Nephron progenitor cell (in vitro differentiated cells): ENCODE results near the gene GFM1.

Experiments used
- DNase-seq: peaks from one replicate; pipeline ENCODE4 v3.0.0; 2021
- H3K27ac Mint-ChIP-seq: 2 replicates; pipeline ENCODE4 v1.8.0; 2021; ENCODE audit warnings: mild to moderate bottlenecking, moderate library complexity, mixed read lengths
- H3K27me3 Mint-ChIP-seq: 2 replicates; pipeline ENCODE4 v1.8.0; 2021; ENCODE audit warnings: mild to moderate bottlenecking, low read depth, mixed read lengths; ENCODE audit not compliant: poor library complexity
- H3K36me3 Mint-ChIP-seq: 2 replicates; pipeline ENCODE4 v1.8.0; 2021; ENCODE audit warnings: low read depth, mixed read lengths
- H3K4me1 Mint-ChIP-seq: 2 replicates; pipeline ENCODE4 v1.8.0; 2021; ENCODE audit warnings: mixed read lengths
- H3K4me3 Mint-ChIP-seq: 2 replicates; pipeline ENCODE4 v1.8.0; 2021; ENCODE audit warnings: mild to moderate bottlenecking, moderate library complexity, mixed read lengths
- H3K9me3 Mint-ChIP-seq: 2 replicates; pipeline ENCODE4 v1.8.0; 2021; ENCODE audit warnings: mild to moderate bottlenecking, moderate library complexity, mixed read lengths
- TF ChIP-seq, protein P1 (sequence below): fragments of 200-600 bp; sonication (generic); IDR thresholded peaks from 2 replicates; pipeline ENCODE4 v1.5.0; 2021; ENCODE audit warnings: antibody characterized with exemption

GFM1 gene

DNA sequence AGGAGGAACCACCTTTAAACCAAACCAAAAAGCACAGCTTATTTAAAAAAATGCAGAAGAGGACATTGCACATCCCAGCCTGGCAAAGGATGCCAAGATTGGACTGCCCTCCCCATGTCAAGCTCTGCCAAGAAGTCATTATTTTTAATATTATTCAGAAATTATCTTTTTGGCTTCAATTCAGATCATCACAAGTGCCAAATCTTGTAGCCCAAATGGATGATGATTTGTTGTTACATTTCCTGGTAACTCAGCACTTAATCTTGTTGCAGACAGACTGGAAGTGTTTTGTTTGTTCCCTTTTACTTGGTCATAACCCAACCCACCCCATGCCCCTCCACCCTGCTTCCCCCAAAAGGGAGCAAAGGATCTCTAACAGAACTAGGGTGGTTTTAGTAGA lies 56.2 kb downstream of the GFM1 start:
- DNase-seq, result no peak
- H3K27ac Mint-ChIP-seq, result no peak overlapping the region
- no peak overlapping the region for H3K4me3 Mint-ChIP-seq
- TF ChIP-seq, protein P1, sequence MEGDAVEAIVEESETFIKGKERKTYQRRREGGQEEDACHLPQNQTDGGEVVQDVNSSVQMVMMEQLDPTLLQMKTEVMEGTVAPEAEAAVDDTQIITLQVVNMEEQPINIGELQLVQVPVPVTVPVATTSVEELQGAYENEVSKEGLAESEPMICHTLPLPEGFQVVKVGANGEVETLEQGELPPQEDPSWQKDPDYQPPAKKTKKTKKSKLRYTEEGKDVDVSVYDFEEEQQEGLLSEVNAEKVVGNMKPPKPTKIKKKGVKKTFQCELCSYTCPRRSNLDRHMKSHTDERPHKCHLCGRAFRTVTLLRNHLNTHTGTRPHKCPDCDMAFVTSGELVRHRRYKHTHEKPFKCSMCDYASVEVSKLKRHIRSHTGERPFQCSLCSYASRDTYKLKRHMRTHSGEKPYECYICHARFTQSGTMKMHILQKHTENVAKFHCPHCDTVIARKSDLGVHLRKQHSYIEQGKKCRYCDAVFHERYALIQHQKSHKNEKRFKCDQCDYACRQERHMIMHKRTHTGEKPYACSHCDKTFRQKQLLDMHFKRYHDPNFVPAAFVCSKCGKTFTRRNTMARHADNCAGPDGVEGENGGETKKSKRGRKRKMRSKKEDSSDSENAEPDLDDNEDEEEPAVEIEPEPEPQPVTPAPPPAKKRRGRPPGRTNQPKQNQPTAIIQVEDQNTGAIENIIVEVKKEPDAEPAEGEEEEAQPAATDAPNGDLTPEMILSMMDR, result no peak
- no peaks in the 10 kb centered on the region for H3K9me3 Mint-ChIP-seq
- H3K4me1 Mint-ChIP-seq, result no peaks in the 10 kb centered on the region
- H3K27me3 Mint-ChIP-seq, result no peaks in the 10 kb centered on the region
- H3K36me3 Mint-ChIP-seq, result peaks cover 9% of the 10 kb centered on the region

DNA sequence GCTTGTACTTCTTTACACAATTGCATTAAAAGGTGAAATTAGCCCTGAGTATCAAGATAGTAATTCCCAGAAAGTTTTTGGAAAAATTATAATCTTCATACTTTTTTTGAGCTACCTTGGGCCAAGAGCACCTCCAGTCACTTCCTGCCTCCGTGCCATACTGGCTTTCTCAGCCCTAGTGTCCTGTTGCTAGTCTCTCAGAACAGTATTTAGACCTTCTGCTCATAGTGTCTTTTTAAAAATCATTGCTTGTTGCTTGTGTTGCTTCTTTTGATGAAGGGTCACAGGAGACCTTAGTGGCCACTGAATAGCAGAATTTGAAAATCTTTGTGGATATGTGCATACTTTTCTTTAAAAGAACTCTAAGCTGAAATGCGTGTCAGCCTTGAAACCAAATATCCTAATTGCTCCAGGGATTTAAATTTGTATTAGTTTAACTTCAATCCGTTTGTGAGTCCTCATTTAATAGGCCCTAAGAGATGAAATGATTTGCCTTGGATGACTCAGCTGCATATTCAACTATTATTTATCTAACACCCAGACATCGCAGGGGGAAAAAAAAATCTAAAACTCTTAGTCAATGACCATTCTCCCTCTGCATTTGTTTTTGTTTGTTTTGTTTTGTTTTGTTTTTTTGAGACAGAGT lies 57.2 kb downstream of the GFM1 start:
- DNase-seq, result no peak
- H3K36me3 Mint-ChIP-seq, result peaks cover 12% of the 10 kb centered on the region
- H3K27ac Mint-ChIP-seq, result no peak overlapping the region
- H3K9me3 Mint-ChIP-seq, result no peaks in the 10 kb centered on the region
- H3K27me3 Mint-ChIP-seq, result no peaks in the 10 kb centered on the region
- TF ChIP-seq, protein P1, result no peak
- H3K4me3 Mint-ChIP-seq, result no peak overlapping the region
- no peaks in the 10 kb centered on the region for H3K4me1 Mint-ChIP-seq

DNA sequence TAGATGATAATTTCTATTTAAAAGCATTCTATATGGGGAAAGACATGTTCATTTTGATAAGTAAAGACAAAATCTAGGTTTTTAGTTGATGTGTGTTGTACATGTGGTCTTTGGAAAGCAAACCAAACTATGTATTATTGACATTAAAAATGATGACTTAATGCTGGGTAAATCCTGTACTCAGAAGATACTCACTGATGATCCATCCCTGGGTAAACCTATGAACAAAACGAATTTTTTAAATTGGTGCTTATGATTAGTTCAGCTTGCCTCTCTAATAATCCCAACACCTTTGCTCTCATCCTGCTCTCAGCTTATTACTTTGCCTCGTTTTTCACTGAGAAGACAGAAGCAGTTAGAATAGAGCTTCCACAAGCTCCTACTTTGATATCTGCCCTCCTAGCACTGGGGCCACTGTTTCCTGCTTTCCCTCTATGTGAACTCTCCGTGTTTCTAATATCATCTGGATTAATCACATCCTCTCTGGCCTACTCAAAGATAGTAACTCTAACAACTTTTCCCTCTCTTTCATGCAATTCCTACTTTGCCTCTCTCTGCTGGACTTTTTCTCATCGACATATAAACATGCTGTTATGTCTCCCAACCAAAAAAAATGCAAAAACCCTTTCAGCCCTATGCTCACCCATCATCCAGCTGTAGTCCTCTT lies 58.6 kb downstream of the GFM1 start:
- Mint-ChIP-seq H3K4me1 (no peaks in the 10 kb centered on the region), H3K4me3 (no peak overlapping the region), H3K9me3 (no peaks in the 10 kb centered on the region), H3K36me3 (peaks cover 14% of the 10 kb centered on the region), H3K27ac (no peak overlapping the region), H3K27me3 (no peaks in the 10 kb centered on the region)
- TF ChIP-seq, protein P1, result no peak
- no peak for DNase-seq

DNA sequence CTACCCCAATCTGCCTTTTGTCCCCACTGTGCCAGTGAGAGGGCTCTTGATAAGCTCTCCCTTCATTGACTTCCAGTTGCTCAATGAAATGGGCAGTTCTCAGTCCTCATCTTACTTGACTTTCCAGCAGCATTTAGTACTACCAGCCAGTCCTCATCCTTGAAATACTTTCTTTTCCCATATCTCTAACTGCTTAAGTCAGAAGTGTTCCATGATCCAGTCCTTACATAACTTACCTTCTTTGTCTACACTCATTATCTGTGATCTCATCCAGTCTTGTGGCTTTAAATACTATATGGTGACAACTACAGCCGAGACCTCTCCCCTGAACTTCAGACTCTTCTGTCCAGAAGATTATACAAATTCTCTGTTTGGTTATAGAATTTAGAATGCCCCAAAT lies 59.2 kb downstream of the GFM1 start:
- DNase-seq, result no peak
- Mint-ChIP-seq H3K36me3 (peaks cover 20% of the 10 kb centered on the region), H3K4me1 (no peaks in the 10 kb centered on the region), H3K9me3 (no peaks in the 10 kb centered on the region), H3K27ac (no peak overlapping the region), H3K27me3 (no peaks in the 10 kb centered on the region), H3K4me3 (no peak overlapping the region)
- TF ChIP-seq, protein P1, result no peak

DNA sequence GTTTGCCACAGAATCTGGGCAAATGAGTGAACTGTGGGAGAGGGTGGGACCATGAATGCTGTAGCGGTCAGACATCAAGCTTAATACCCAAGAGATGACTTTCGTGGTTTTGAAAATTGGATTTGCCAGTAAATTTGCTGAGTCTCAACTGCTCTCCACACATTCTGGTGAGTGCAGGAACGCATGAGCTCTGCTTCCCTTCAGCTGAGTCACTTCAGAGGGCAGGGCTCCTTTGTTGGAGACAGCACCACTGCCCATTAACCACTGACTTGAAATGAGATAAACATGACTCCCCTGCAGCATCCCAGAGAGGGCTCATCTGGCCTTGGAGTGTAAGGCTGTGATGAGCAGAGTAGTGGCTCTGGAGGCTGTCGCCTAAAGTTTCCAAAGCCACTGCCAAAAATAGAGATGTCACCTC lies 65.3 kb downstream of the GFM1 start:
- H3K4me1 Mint-ChIP-seq, result peaks cover 9% of the 10 kb centered on the region
- TF ChIP-seq, protein P1, result no peak
- no peak for DNase-seq

DNA sequence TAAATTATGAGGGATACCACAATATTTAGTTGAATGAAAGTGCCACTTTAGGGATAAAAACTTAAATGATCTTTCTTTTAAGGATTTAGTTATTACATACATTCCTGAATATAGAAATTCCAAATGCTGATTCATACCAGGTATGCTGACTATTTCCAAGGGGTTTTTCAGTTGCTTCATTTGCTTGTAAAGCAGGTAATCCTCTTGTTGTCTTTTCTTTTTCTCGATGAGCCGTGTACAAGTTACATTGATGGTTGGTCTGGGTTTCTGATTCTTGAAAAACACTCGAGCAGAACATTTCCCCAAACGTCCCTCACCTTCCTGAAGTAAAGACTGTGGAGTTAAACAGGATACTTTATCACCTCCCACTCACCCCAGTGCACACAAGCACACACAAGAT lies 66.3 kb downstream of the GFM1 start:
- peaks cover 9% of the 10 kb centered on the region for H3K4me1 Mint-ChIP-seq
- no peak for DNase-seq

More for the DNA sequence above, 65.3 kb downstream of the GFM1 start:
- no peaks in the 10 kb centered on the region for H3K9me3 Mint-ChIP-seq
- H3K4me3 Mint-ChIP-seq, result no peak overlapping the region
- no peaks in the 10 kb centered on the region for H3K27me3 Mint-ChIP-seq
- peak overlapping the region; percentile 73 for H3K27ac Mint-ChIP-seq
- peaks cover 40% of the 10 kb centered on the region for H3K36me3 Mint-ChIP-seq

More for the DNA sequence above, 66.3 kb downstream of the GFM1 start:
- Mint-ChIP-seq H3K27ac (peak overlapping the region; percentile 46), H3K9me3 (no peaks in the 10 kb centered on the region), H3K36me3 (peaks cover 40% of the 10 kb centered on the region), H3K4me3 (no peak overlapping the region), H3K27me3 (no peaks in the 10 kb centered on the region)
- TF ChIP-seq, protein P1, result no peak
